ENCODE measurements around the gene GRM4.
"Not testable (repeated sequence)": the region's sequence is repeated elsewhere in the genome, so short reads cannot be mapped to it uniquely, and the experiment has no call there.

The GRM4 gene

GRCh38 chr6:34047913-34048867, 97.7 kb downstream of the GRM4 start:
- no peak for DNase-seq (ENCODE audit: low read depth in 2 of 3, low spot score in 1 of 3)

- no peak for DNase-seq (ENCODE audit: low read depth in 2 of 3, low spot score in 1 of 3)
These were observed 99.3 kb downstream of the GRM4 start for GRCh38 chr6:34046617-34047016.

GRCh38 chr6:34045771-34046170, 100.1 kb downstream of the GRM4 start:
- DNase-seq (ENCODE audit: low read depth in 2 of 3, low spot score in 1 of 3): no peak

GRCh38 chr6:34044945-34045595, 100.8 kb downstream of the GRM4 start:
- no peak for DNase-seq (ENCODE audit: low read depth in 2 of 3, low spot score in 1 of 3)

GRCh38 chr6:34043359-34043758, 102.5 kb downstream of the GRM4 start:
- no peak for DNase-seq (ENCODE audit: low read depth in 2 of 3, low spot score in 1 of 3)

- DNase-seq (ENCODE audit: low read depth in 2 of 3, low spot score in 1 of 3): not testable (repeated sequence)
These were observed 103.9 kb downstream of the GRM4 start for GRCh38 chr6:34041998-34042397.

- no peak for DNase-seq (ENCODE audit: low read depth in 2 of 3, low spot score in 1 of 3)
These were observed 104.5 kb downstream of the GRM4 start for GRCh38 chr6:34041385-34041784.

GRCh38 chr6:34039943-34040342, 105.9 kb downstream of the GRM4 start:
- no peak for DNase-seq (ENCODE audit: low read depth in 2 of 3, low spot score in 1 of 3)

GRCh38 chr6:34037151-34037550, 108.7 kb downstream of the GRM4 start:
- DNase-seq (ENCODE audit: low read depth in 2 of 3, low spot score in 1 of 3): no peak

- DNase-seq (ENCODE audit: low read depth in 2 of 3, low spot score in 1 of 3): no peak
These were observed 109.4 kb downstream of the GRM4 start for GRCh38 chr6:34036357-34037069.

- DNase-seq (ENCODE audit: low read depth in 2 of 3, low spot score in 1 of 3): no peak
These were observed 110.1 kb downstream of the GRM4 start for GRCh38 chr6:34035704-34036356.

GRCh38 chr6:34035161-34035560, 110.7 kb downstream of the GRM4 start:
- DNase-seq (ENCODE audit: low read depth in 2 of 3, low spot score in 1 of 3): no peak

GRCh38 chr6:34032856-34033255, 113.0 kb downstream of the GRM4 start:
- no peak for DNase-seq (ENCODE audit: low read depth in 2 of 3, low spot score in 1 of 3)

GRCh38 chr6:34031625-34032383, 114.1 kb downstream of the GRM4 start:
- no peak for DNase-seq (ENCODE audit: low read depth in 2 of 3, low spot score in 1 of 3)

GRCh38 chr6:34030831-34031624, 114.9 kb downstream of the GRM4 start:
- no peak for DNase-seq (ENCODE audit: low read depth in 2 of 3, low spot score in 1 of 3)

GRCh38 chr6:34029489-34030280, 116.2 kb downstream of the GRM4 start:
- no peak for DNase-seq (ENCODE audit: low read depth in 2 of 3, low spot score in 1 of 3)

GRCh38 chr6:34028691-34029360, 117.1 kb downstream of the GRM4 start:
- no peak for DNase-seq (ENCODE audit: low read depth in 2 of 3, low spot score in 1 of 3)

- DNase-seq (ENCODE audit: low read depth in 2 of 3, low spot score in 1 of 3): no peak
These were observed 117.9 kb downstream of the GRM4 start for GRCh38 chr6:34027939-34028441.
